HG02840 (cell line): Measurements from ENCODE around the gene SOX2.

Experiments used
- ATAC-seq: cut with Tn5 transposase; IDR thresholded peaks from one replicate; pipeline ENCODE4 v1.9.1; 2021; ENCODE audit warnings: mild to moderate bottlenecking, moderate library complexity, moderate number of reproducible peaks; ENCODE audit not compliant: unreplicated experiment, low FRiP score

The SOX2 gene

DNA sequence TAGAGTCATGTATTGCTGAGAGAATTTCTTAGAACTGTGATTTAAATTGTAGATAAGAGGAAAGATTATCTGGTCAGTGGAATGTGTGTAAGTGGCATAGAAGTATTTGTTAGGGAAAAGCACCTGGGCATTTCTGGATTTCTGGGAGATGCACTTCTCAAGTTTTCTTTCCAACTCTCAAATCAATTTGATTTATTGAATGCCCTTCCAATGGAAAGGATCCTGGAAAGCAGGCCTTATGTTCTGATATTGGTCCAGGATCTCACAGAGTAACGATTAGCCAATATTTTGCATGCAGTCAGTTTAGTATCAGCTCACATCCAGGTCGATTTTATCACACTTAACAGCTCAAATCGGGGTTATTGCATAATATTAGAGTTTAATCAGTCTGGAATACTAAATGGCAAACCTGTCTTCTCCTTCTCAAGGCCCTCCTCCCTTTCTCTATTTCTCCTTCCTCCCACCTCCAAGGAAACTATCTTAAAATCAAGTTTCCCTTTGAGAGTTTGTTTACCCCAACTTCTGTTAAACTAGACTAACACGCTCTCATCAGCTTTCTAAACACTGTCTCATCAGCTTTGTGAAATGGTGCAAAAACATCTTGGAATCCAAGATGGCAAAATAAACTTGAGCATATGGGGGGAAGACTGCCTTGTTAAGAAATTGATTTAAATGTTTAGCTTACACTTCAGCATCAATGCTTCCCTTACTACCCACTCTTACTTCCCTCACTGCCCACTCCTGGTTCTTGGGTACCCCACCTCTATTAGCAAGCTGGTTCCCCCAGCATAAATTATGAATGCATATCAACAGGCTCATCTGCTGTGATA, 9.5 kb downstream of the SOX2 start:
- no peak for ATAC-seq

DNA sequence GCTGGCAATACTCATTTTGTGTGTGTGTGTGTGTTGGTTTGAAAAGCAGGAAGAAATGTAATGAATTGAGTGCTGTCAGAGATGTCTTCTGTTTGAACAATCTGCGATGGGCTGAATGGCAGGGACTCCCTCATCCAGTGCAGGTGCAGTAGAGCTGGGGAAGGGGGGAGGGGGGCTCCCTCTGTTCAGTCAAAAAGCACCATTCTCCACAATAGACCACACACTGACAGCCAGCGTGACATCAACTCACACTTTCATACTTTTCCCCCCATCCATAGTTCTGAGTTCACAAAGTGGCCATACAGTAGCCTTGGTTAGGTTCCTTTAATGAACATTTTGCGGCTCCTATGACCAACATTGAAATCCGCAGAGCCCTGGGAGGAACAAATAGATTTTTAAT, 10.4 kb downstream of the SOX2 start:
- ATAC-seq: no peak

DNA sequence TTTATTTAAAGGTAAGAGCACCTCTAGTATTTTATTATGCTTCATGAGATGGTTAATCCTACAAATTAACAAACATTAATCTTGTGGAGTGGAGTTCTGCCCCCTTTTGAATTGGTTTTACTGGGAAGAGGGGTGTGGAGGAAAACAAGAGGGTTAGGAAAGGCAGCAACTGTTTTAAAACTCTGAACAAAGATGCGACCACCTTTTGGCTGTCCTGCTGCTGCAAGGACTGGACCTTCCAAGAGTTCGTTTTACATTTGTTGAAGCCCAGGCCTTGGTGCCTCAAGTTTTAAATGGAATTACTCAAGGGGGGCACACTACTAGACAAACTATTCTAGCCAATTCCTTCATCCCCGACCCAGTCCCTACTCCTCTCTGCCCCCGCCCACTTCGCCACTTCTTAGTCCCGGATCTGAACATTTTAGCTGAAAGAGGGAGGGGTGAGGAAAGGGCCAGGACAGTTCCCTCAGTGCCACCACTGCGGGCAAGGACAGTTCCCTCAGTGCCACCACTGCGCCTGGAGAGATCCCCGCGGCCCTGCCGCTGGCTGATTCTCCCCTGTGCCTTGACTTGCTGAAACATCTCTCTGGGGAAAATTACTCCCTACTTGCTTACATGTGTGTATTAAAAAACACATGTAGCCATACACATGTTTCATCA, 11.2 kb downstream of the SOX2 start:
- no peak for ATAC-seq

DNA sequence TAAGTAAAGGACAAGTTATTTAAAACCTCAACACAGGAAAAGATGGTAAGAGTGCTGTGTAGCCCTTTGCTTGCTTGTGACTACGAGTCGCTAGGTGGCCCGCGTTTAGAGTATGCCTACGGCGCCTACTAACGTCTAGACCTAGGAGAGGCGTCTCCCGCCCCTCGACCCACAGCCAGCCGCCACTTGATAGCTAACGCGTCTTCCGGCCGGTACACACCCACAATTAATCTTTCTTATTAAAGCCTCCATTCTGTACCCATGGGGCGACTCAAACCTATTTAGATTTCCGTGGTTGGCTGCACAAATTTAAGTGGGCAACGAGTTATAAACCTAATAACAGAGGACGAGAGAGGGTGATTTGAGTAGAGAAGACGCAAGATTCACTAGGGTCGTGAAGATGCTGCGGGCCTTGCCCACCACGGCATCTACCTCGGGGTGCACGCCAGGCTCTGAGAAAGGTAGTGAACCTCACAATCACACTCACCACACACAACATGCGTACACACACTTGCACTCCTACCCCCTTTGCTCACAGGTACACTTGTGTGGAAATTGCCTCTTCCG, 12.0 kb downstream of the SOX2 start:
- ATAC-seq: no peak

DNA sequence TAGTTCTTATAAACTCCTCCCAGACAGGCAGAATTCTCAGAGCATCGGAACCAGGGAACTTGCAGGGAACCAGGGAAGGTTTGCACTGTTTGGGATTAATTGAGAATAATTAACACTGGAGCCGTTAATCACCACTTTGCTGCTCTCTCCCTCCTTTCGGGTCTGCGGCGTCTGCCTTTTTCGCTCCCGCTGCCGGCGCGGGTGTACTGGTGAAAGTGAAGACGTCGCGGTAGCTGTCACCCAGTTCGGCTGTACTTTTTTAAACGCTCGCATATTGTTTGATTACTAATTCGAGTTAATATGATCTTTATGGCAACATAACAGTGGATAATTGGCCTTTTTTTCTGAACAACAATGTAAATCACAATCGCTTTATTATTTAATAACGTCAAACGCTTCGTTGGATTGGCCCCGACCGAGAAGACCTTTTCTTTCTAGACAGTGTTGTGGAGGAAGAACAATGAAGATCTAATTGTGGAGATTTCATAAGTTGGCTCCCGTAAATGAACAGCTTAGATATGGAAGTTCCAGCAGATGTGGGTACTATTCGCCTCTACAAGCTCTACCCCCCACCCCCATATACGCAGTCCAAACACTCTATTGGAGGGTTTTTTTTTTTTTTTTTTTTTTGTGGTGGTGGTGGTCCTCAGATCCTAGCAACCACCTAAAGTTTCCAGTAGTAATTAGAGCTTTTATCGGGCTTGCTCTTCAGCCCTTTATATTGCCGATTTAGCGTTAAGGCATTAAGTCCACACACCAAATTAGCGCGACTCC, 12.7 kb downstream of the SOX2 start:
- ATAC-seq: no peak

DNA sequence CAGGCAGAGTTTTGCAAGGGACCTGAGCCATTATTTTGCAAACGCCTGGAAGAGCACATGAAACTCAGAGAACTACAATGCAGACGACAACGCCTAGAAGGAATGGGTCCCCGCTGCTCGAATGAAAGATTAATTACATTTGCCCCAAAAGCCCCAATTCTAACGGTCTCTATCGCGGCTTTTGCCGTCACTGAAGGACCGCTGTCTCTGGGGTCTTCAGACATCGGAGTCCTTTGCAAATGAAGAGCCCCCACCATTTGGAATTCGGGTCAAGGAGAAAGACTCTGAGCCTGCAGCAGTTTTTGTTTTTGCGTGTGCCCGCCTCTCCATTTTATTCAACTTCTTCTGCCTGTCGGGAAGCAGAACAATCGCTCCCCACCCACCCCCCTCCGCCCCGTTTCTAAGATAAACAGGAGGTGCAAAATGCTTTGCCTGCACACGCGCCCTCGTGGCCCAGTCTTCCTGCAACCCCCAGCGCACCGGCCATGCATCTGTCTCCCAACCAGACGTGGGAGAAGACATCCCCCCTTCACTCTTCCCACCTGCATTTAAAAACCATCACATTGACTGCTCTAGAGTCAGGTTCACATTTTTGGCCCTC, 13.5 kb downstream of the SOX2 start:
- ATAC-seq: no peak

DNA sequence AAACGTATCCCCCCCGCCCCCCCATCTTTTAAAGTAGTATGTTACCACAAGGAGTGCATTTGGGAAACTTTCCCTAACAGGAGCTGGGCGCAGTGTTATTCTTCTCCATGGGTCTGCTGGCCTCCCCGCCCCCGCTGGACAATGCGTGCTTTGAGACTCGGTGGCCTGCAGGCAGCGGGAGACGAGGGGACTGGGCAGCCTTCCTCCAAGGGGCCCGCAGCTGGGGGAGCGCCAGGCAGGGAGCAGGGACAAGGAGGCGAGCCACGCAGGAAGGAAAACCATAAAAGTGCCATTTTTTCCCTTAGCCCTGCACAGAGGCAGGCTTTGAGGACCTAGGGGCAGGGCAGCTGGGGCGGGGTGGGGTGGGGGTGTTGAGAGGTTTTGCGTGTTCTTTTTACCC, 14.1 kb downstream of the SOX2 start:
- no peak for ATAC-seq

DNA sequence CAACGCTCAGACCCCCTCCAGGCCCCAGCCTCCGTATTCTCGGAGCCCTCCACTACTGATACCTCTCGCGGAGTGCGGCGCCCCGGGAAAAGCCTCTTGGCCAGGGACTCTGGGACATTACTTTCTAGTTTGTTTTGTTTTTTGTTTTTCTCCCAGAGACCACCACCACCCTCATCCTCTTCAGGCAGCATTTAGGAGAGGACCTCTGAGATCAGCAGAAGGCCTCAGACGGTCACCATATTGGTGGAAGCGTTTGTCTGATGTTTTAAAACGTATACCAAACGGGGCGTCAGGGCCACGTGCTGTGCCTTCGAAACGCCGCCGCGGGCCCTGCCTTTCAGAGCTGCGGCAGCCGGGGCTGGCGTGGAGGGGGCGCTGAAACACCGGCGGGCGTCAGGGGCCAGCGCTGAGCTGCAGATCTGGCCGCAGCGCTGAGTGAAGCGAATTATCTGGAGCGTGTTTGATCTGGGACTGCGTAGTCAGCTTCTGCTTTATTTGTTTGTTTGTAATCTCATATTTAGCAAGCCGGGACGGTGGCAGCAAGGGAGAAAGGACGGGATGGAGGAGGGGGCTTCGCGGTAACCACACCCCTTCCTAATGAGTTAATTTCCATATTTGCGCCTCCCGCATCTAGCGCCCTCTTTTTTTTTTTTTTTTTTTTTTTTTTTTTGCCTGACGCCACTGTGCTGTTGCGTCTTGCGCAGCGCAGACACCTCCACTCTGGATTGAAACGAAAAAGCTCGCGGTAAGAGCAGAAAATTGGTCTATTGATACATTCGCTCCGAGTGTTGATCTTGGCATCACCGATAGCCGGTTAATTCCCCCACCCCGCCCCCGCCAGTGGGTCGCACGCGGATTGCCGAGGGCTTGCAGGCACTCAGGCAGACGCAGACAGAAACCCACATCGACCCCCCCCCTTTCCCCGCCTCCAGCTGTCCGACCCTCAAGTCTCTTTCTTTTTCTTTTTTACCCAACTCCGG, 14.9 kb downstream of the SOX2 start:
- no peak for ATAC-seq

DNA sequence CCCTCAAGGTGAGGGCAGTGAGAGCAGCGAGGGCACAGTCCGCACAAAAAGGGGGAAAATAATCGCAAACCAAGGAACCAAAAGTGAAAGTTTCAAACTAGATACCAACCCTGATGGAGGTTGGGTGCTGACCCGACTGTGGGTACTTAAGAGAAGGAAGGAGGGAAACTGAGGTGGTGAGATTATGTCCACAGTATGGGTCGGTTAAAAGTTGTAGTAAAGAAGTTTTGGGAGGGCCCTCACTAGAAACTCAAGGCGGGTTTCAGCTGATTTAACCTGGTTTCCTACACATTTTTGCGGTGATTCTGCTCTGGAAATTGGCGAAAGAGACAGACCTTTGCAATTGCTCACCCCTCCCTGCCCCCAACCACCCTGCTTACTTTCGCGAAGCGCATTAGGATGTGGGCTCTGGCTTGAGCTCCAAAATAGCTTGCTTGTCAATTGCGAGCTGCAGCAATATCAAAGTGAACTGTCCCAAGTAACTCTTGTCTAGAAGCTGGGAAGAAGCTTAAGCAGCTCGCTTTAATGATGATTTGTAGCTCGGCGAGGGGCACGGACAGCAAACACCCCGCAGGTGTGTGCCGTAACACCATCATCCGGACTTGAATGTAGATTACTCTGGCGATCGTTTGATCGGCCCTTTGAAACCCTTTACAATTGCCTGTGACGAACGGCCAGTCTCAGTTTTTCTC, 15.8 kb downstream of the SOX2 start:
- ATAC-seq: no peak

DNA sequence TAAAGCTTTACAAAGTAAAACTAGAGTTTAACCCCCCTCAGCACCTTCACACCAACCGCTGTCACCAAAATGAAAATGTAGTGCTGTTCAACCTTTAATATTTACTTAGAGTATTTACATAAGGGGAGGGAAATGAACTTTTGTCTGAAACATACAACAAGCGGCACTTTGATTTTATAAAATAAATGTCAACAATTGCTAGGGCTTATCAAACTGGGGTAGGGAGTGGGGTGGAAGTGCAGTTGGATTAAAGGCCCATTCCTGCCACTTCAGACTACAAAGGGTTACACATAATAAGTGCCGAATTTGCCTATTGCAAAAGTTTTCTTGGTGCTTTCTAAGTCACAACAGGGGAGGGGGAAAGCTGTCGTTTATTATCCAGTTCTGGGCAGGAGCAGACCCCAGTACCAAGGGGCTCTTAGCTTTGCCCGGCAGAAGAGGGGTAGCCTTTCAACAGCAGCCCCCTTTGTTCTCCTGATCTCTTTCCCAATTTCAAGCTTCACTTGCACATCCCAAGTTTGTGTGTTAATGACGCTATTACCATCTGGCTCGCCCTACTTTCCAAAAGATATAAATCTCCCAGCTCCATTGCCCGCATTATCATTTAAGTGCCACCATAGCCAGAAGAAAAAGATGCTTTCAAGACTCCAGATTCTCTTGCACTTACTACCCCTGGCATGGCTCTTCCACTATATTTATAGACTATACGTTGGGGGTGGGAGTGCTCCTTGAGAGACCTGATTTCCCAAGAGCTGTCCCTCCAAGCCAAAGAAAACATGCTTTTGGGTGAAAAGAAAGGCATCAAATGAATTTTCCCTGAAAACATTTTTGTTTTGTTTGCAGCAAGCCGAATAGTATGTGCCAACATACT, 17.0 kb downstream of the SOX2 start:
- ATAC-seq: no peak

DNA sequence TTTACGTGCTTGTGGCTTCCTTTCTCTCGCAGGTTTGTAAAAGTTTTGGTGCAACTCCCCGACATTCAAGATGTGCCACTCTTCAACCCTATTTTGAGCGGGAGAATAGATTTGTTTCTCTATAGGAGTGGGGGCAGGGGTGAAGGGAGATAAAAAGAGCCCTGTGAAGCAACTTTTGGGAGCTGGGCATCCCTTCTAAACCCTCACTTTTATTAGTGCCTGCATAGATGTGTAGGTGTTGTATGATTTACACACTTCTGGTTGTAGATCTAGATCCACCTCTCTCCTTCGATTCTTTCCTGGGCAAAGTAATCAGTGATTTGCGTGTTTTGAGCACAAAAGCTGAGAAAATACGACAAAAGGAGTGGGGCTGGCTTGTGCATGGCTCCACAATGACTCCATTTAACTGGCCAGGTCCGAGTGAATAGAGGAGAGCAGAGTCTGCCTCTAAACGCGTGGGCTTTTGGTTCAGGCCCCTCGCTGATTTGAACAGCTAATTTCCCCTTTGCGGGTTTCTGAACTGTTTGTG, 17.7 kb downstream of the SOX2 start:
- ATAC-seq: no peak

DNA sequence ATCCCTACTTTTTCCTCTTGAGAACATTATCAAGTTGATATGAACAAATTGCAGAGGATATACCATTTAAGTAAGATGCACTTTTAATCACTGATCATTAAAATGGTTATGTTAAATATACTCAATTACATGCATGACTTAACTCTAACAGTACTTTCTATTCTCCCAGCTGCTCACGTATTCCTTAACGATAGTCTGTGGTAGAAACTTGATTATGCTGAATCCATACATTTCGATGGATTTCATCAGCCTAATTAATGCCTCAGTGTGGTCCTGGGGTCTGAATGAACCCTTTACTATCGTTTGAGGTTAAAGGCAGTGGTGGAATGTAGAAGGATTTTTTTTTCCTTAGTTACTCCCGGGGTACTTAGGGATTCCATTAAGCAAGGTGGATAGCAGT, 18.6 kb downstream of the SOX2 start:
- ATAC-seq: no peak

DNA sequence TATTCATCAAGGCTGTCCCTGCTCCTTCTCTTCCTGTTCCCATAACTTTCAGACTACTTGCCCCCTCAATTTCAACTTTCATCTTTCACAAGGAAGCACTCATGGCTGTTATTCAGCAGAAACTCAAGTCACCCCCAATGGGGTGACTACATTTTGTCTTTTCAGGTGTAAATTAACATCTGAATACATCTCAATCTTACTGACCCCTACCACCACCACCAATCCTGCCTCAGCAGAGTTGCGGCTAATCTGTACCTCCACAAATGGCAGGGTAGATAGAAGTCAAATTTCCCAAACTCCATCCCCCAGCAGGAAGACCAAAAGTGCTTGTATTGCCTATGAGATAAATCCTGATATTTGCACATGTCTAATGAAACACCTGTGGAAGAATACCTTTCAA, 19.2 kb downstream of the SOX2 start:
- no peak for ATAC-seq

DNA sequence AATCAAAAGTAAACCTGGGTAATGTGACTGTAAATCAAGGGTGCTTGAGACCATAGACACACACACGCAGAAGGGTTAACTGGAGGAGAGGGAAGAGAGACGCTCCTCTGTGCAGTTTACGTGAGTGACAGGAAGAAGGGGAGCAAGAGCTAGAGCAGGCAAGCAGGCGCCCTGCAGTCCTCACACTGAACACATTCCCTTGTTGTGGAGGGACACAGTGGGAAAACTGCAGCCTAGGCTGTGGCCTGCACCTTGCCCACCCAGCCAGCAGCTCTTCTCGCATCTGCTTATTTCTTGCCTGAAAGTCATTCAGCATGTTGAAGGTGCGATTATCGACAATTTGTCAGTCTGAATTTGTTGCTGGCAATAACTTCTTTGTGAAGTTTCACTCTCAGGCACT, 24.2 kb downstream of the SOX2 start:
- no peak for ATAC-seq

DNA sequence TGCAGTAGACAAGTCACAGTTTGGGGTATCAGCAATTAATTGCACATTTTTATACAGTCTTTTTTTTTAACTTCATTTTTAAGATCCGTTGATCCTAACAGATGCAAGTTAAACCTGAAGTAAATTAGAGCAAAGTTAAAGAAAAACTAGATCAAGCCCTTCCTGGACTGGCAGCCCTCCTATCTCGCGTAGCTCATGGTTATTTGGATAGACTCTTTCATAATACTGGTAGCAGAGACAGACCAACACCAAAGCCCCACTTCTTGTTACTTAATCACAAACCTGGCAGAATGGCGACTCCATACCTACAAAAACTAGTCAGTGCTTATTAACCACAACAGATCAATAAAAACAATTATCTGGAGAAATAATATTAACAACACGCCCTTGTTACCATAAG, 26.8 kb downstream of the SOX2 start:
- no peak for ATAC-seq

DNA sequence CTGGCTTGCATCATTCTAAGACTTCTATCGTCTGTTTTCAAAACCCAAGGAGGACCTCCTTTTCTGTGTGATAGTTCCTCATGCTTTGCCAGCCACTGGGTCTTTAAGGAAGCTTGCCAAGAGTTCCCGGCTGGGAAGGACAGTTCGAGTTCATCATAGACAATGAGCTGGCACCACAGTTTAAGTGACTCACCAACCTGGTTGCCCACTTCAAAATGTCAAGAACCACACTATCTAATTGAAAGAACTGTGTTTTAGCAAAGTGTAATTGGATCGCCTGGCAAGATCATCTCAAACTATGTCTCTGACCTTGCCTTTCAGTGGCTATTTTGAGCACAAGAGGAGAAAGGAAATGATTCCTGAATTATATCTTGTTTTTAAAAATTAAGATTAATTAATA, 27.9 kb downstream of the SOX2 start:
- ATAC-seq: no peak

DNA sequence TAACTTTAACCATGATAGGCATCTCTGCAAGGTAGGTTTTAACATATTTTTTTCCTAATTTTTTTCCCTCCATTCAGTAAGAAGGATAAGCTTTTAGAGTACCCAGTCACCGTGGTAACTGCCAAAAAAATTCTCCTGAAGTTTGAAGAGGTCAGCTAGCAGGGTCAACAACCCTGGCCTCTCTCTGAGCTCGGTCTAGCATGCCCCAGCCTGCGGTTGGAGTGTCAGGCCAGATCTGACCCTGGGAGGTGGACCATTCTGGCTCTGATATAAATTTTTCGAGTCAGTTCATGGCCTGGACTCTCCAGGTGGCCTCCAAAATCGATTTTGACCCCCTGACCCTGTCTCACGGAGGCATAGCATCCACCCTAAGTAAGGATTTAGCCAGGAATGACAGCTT, 29.7 kb downstream of the SOX2 start:
- no peak for ATAC-seq

DNA sequence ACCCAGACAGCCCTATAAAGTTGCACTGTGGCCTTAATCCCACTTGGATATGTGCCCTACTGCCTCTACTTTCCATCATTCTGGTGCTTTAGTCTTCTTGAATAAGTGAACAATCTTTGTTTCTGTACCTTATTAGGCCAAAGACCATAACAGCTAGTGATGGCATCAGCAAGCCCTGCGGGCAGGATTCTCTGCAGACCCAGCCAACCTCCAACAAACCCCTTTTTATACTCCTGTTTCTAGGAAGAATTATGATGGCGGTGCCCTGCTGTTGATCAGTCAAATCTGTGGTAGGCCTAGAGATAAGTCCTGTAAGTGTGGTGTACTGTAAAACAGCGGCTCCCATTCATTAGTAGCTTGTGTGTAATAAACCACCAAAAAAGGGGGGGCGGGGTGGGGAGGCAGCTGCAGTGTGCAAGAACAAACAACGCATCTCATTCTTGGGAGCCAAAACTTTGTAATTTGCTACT, 40.5 kb downstream of the SOX2 start:
- no peak for ATAC-seq
